ENCODE data around the gene PRR33.

DNA sequence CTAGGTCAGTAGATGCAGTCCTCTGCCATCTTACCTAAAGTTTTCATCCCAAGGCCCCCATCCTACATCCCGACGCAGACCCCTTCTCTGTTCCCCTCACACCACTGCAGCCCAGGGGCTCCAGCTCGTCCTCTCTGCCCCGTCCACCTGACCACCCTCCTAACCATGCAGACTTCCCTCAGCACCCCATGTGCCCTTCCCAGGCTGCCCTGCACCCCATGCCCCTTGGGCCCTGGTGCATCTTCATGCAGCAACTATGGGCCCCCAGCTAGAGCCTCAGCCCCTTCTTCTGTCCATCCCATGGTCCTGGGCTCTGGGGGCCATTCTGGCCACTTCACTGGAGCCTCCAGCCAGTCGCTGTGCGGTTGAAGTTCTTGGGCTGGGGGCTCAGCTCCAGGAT lies 2.9 kb downstream of the PRR33 start:
- TF ChIP-seq POLR2A (IDR thresholded peaks at IDR 0.05; ENCODE audit: low read length) (no peak), CTCF (IDR thresholded peaks at IDR 0.05) (no peak), NPAS2 (CRISPR knock-in tag; IDR thresholded peaks at IDR 0.05; ENCODE audit: borderline replicate concordance) (no peak), BHLHE40 (IDR thresholded peaks at IDR 0.05; ENCODE audit: low read depth, low read length) (no peak)

Measured in A549 (cell line).